ENCODE results near the gene FBXW4.
"Not testable (repeated sequence)": the region's sequence is repeated elsewhere in the genome, so short reads cannot be mapped to it uniquely, and the experiment has no call there.

Gene FBXW4

DNA sequence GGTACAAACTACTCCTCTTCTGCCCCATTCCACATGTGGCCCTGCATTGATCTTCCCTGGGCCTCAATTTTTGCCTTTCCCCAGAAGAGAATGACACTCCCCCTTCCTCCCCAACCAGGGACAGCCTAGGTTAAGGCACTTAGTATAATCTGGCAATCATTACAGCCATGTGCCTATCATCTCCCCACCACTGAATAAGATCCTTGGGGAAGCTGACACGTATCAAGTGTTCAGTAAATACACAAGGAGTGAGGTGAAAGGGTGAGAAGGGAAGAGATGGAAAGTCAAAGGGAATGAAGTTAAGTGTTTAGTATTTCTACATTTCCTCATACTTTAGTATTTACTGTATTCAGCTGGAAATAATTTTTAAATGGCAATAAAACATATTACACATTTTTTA lies 31.9 kb downstream of the FBXW4 start:
- intact Hi-C loops (cut with DNase I): no loop called here
- DNase-seq: no peak

DNA sequence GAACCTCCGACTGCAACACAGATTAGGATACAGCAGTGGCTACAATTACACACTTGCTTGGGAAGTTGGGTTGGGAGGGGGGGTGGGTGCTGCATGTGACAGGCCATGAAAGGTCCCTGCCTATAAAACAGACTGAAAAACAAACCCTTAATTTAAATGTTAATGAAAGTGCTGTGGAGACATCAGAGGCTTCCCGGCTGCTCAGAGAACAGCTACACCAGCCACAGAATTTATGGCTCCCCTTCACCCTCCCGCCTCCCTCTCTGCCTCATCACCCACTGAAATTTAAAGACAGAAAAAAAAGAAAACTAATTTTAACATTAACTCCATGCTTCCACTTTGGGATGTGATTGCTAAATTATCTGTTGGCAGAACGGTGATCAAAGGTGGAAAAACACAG lies 34.7 kb downstream of the FBXW4 start:
- DNase-seq: no peak
- intact Hi-C loops (cut with DNase I): no loop called here

DNA sequence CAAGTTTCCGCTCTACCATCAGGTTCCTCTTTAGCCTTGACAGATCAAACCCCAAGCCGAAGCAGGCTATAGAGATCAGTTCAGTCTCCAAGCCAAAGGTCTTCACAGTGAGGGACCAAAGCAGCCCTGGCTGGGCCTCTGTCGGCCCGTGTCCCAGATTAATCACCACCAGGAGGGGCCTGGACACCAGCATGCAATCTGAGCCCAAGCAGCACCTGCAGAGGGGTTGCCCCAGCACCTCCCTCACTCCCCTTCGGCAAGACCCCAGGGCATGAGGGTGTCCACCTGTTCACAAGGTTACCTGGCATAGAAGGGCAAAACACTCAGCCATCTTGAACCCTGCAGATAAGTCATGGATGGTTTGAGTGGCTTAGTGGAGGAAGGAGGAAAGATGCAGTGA lies 36.0 kb downstream of the FBXW4 start:
- intact Hi-C loops (cut with DNase I): no loop called here
- DNase-seq: no peak

DNA sequence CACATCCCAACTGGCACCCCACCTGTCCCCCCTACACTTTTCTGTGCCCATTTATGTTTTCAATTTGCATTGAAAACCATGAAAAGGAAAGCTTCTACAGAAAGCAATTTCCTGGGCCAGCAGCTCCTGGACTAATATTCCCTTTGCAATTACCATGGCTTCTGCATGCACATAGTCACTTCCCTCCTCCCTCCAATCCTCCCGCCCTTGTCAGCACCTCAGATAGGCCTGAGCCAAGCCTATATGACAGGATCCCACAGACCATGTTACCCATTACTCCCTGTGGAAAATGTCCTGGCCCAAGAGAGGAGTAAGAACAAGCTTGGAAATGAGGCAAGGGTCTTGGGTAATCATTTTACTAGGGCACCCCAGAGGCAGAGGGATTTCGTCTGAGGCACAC lies 38.1 kb downstream of the FBXW4 start:
- DNase-seq: no peak
- intact Hi-C loops (cut with DNase I): no loop called here

DNA sequence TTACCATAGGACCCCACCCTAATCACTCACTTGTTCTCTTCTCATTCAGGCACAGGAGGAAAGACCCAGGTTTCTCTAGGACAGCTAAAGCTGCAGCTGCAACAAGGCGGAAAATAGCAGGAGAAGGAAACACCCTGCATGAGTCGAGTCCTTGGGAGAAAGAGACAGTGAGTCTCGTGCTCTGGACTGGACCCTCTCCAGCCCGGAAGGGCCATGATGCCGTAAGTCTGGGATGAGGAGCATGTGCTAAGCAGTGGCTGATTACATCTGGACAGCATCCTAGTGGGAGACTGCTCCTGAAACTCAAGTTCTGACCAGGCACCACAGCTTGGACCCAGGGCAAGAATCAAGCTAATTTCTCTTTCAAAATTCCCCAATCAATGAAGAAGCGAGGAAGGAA lies 39.4 kb downstream of the FBXW4 start:
- intact Hi-C loops (cut with DNase I): no loop called here
- DNase-seq: no peak

DNA sequence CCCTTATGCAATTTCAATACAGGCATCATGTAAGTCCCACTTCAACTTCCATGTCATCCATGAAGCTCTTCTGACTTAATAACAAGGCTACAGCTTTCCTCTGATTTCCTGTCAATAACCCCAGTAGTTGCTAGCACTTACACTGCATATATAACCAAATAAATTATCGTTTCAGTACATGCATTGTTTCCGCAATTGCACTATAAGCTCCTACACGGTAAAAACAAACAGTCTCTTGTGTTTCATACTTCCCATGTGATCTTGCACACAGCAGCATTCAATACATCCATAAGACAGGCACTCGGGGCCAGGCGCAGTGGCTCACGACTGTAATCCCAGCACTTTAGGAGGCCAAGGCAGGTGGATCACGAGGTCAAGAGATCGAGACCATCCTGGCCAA lies 41.4 kb downstream of the FBXW4 start:
- intact Hi-C loops (cut with DNase I): no loop called here
- no peak for DNase-seq

DNA sequence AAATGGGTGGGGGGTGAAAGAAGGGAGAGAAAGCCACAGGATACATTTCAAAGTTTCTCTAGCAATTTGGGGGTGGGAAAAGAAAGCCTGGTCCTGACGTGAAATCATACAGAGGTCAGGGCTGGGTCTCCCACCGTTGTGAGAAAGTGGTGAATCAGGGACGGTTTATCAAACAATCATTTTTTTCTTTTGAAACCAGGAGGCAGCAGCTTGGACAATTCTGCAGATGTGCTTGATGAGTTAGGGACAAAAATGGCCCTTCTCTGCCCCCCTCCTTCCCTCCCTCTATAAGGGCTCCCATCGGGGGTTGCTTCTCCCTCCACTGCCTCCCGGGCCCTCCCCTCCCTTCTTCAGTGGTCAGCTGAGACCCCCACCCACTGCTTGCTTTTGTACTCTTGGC lies 43.6 kb downstream of the FBXW4 start:
- intact Hi-C loops (cut with DNase I): no loop called here
- no peak for DNase-seq

DNA sequence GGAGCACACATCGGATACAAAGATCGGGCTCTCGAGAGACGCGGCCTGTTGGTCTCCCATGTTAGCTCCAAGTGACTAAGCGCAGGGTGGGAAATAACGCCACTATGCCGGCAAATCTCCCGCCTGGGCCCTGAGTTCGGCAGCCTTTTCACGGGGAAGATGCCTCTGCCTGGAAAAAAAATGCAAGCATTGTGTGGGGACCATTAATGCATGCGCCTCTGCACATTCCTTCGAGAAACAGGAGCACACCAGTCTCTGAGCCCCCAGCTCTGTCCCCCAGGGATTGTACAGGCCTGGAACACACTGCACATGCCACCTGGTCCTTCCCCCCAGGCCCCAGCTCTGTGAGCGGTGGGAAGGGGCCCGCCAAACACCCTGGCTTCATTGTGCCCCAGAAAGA lies 44.1 kb downstream of the FBXW4 start:
- no peak for DNase-seq
- intact Hi-C loops (cut with DNase I): no loop called here

DNA sequence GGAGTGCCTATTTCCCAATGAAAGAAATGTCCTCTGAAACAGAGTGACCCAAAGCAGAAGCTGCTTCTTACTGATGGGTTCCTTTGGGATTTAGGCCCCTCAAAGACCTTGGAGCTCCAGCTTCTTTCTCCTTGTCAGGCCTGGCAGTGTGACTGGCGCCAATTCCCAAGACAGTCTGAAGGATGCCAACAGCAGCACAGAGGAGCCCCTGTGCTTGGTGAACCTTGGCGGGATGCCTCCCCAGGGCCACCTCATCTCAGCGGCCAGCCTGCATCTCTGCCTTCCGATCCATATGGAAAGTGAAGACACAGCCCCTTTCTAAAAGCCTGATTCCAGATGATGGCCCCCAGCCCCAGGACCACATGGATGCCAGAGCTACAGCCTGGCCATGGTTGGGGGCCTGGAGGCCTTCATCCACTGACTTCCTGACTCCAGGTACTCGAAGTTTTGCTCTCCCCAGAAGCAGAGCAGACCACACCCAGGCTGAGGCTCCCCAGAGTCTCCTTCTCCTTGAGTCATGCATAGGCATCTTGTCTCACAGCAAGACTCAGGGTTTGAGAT lies 45.4 kb downstream of the FBXW4 start:
- intact Hi-C loops (cut with DNase I): no loop called here
- peak in 1 of 10 donors; percentile 78 for DNase-seq

DNA sequence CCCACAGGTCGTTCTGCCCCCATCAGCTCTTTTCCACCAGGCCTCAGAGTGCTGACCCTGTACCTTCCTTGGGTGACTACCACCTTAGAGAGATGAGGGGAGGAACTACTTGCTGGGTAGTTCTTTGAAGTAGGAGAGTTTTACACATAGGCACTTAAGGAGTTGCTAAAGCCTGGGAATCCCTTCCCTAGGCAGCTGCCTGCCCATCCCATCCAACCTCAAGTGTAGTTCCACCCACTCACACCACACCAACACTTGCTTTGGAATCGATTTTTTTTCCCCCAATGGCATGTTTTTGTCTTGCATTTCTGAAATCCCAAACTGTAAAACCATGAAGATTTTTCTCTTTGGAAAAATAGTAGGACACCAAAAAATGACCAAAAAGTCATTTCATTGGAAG lies 47.7 kb downstream of the FBXW4 start:
- intact Hi-C loops (cut with DNase I): no loop called here

DNA sequence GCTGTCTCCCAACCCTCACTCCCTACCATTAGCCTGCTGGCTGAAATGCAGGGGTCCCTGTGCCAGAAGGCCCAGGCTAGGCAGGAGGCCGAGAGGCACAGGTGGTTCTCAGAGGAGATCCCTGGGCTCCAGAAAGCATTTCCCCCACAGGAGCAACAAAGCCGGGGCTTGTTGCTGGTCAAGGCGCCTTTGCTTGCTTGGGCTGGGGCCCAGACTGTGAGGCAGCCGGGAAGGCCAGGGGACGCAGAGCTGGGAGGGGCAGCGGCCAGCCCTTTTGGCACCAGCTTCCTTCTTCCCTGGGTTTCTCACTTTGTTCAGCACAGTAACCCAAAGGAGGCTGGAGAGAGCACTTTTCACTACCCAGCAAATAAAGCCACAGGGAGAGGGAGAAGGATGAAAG lies 48.6 kb downstream of the FBXW4 start:
- intact Hi-C loops (cut with DNase I): no loop called here
- peak; percentile 37 to 92 (median 56) for DNase-seq

More for the DNA sequence above, 47.7 kb downstream of the FBXW4 start:
- no peak for DNase-seq

DNA sequence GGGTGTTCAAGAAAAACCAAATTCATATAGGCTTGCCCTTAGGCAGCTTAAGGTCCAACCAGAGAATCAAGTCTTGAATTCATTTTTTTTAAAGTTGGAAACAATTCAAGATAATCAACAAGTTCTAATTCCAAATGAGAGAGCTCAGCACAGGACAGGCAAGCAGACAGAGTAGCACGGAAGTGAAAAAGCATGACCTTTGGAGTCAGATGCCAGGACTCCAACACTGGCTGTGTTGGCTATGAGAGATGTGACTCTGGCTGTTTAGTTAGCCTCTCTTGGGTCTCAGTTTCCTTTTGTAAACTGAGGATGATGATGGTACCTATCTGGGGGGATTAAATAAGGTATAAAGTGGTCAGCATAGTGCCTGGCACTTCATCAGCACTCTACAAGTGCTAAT lies 49.3 kb downstream of the FBXW4 start:
- DNase-seq: no peak
- intact Hi-C loops (cut with DNase I): no loop called here

DNA sequence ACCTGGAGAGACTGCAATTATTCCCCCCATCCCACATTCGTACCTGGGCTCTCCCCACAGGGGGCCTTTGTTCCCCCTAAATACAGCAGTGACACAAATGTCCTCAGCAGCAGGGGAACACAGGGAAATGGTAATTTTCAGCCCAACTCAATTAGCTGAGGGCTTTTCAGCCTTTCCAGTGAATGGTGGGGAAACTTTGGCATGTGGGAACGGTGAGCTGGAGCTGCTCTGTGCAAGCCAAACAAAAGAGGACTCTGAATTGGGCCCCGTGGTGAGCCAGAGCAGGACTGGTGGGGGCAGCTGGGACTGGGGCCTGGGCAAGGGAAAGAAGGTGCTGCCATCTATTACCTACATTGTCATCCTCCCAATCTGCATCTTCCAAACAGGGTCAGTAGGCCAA lies 51.0 kb downstream of the FBXW4 start:
- intact Hi-C loops (cut with DNase I): no loop called here
- DNase-seq: peak in 3 of 10 donors; percentile 25 to 78 (median 37)

DNA sequence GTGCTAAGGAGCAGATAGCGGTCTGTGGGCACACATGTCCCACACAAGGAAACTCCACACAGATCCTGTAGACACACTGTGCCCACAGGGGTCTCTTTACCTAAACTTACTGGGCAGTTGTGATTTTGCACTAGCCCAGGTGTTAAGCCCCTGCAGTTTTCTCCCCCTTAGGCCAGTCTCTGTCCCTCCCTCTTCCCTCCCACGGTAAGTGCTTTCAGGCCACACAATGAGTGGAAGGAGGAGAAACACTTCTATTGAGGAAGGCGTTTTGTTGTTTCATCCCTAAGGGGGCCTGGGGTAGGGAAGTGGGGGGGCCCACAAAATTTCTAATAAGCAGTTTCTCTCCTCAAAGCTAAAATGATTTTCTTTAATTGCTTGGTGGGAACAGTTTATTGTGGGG lies 51.4 kb downstream of the FBXW4 start:
- no peak for DNase-seq
- intact Hi-C loops (cut with DNase I): no loop called here

DNA sequence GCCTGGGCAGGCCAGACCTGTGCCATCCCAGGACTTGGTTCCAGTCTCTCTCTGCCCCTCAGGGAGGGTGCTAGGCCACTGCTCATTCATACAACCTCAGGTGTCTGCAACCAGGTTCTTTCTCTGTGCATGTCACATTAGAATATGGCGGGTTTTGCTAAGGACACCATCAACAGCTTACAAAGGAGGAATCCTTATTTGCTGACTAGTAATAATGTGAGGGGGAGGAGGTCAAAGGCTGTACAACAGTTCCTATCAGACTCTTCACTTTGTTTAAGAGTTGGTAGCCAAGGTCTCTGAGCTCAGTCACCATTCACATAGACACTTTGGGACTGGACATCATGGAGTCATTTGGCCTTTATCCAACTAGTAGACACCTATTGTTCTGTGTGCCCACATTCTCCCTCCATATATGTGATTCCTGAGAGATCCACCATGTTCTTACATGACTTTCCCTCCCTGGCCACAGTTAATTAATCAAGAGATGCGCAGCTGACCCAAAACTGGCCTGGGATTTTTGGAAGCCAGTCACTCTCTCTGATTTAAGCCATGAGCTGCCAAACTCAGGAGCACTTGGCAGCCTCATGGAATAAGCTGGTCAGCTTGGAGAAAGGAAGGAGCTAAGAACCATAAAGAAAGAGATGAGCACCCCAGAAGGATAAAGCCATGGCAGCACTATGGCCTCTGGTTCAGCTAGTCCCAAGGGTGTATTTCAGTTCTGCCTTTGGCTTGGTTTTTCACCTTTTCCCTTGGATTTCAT lies 55.6 kb downstream of the FBXW4 start:
- intact Hi-C loops (cut with DNase I): no loop called here
- no peak for DNase-seq

DNA sequence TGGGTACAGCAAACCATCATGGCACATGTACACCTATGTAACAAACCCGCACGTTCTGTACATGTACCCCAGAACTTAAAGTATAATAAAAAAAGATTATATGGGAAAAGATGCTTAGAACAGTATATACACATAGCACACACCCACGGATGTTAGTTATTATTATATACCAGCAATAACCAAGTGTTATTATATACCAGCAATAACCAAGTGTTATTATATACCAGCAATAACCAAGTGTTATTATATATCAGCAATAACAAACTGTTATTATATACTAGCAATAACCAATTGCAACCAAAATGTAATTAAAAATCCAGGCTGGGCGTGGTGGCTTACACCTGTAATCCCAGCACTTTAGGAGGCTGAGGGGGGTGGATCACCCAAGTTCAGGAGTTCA lies 61.5 kb downstream of the FBXW4 start:
- intact Hi-C loops (cut with DNase I); DNase-seq: not testable (repeated sequence)

DNA sequence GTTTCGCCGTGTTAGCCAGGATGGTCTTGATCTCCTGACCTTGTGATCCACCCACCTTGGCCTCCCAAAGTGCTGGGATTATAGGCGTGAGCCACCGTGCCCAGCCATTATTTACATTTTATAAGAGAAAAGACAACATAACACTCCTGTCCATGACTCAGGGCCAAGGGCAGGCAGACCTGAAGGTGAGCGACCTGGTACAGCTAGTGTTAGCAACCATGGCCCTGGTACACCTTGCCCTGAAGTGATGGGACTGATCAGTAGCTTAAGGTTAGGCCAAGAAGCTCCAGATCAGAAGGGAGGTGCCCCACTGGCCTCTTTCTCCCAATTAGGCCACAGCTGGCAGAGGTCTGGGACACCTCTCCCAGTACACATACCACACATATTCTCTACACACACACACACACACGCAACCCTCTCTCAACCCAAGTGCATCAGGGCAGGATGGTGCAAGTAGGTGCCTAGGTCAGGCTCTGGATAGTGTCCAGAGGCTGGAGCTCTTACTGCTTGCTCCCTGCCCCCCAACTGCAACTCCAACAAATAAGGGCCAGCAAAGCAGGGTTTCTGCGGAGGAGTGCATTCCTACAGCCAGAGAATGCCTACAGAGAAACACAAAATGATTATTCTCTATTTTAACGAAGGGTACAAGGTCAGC lies 63.0 kb downstream of the FBXW4 start:
- intact Hi-C loops (cut with DNase I): no loop called here
- DNase-seq: peak in 1 of 10 donors; percentile 45

DNA sequence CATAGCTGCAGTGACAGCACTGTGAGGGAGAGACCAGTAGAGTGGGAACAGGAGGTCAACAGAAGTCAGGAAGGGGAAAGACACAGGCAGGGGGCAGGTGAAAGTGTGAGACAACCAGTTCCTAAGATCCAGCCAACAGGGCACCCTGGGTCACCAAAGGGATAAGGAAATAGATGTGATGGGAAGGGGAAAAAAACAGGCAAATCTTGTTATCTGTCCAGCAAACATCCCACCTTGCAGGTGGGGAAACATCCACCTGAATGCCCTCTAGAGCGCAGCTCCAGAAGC lies 64.4 kb downstream of the FBXW4 start:
- intact Hi-C loops (cut with DNase I): no loop called here
- DNase-seq: peak in 1 of 10 donors; percentile 53

DNA sequence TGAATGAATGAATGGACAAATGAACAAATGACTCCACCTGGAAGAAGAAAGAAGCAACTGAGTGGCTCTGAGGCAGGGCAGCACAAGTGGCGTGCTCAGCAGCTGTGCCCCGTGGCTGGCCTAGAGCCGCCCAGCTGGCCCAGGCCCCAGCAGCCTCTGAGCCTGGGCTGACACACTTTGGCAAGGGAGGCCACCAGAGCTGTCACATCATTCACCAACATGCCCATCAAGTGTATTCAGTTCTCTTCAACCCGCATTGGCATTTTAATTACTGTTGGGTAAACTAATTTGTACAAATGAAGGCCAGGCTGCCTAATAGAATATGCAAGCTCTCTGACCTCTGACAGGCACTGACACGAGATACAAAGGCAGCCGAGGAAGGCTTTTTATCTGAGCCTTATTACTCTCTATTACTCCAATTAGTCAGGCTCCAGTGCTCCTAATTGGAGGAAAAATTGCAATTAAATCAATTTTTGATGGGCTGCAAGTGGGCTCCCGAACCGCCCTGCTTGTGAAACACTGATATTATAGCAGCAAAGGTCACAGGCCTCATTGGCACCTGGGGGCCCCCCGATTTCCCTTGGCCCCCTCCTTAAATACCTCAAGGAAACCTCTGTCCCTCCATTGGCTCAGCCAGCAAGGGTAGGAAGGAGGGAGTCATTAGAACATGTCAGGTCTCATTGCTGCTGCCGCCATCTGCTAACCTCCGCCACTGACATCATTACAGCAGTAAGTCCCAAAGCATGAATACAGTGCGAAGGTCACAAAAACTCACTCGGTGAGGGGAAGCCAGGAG lies 64.9 kb downstream of the FBXW4 start:
- peak in 9 of 10 donors; percentile 35 to 94 (median 56) for DNase-seq
- intact Hi-C loops (cut with DNase I): no loop called here

DNA sequence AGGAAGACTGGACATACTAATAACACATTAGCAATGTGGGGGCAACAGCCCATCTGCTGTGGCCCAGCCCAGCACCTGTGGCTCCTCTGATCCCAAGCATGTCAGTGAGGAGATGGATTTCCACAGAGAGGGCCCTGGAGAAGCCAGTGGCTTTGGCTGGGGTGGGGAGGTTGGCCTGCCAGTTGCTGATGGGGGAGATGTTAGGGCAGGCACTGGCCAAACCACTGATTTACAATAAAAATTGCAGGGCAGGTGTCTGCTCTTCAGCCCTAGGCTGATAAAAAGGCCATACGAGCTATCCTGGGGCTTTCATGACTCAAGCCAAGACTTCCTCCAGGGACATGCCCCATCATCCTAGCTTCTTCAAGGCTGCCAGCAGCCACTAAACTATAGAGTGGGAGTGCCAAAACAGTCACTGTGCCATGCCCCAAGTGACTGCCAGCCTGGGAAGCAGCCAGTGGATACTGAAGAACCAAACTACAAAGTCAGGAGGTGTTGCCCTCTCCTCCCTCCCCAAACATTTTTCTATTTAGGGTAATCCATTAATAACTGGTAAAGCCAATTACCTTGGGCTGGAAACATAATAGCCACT lies 69.1 kb downstream of the FBXW4 start:
- DNase-seq: no peak
- intact Hi-C loops (cut with DNase I): no loop called here

DNA sequence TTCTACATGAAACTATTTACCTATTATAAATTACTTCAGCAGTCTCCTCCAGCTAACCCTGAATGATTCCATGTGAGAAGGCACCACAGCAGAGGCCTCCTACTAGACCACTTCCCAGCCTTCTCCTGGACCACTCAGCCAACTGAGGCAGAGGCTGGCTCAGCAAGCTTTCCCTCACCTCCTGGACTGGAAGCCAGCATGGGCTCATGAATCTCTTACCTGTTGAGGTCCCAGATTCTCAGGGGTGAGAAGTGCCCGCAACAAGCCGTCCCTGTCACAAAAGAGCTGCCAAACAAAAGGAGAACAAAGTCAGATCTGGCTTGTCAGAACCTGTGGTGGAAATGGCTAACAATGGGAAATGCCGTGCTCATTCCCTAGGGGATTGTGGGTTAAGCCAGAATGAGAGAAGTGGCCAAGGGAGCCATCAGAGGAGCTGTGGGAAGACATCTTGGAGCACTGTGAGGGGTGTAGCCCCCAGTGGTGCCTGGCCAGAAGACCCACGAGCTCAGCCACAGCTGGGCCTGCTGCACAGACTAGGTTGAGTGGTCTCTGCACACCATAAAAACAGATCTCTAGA lies 70.4 kb downstream of the FBXW4 start:
- DNase-seq: no peak
- intact Hi-C loops (cut with DNase I): no loop called here
